ENCODE measurements around the gene ZDHHC14.
"Not testable (repeated sequence)": the region's sequence is repeated elsewhere in the genome, so short reads cannot be mapped to it uniquely, and the experiment has no call there.

ZDHHC14 gene

GRCh38 chr6:157406661-157407060 lies 25.7 kb downstream of the ZDHHC14 start:
- DNase-seq (ENCODE audit: low read depth): no peak

GRCh38 chr6:157407646-157408045 lies 26.7 kb downstream of the ZDHHC14 start:
- no peak for DNase-seq (ENCODE audit: low read depth)

- DNase-seq (ENCODE audit: low read depth): not testable (repeated sequence)
These were observed 27.4 kb downstream of the ZDHHC14 start for GRCh38 chr6:157408427-157408826.

- no peak for DNase-seq (ENCODE audit: low read depth)
These were observed 29.1 kb downstream of the ZDHHC14 start for GRCh38 chr6:157410045-157410444.

- no peak for DNase-seq (ENCODE audit: low read depth)
These were observed 30.4 kb downstream of the ZDHHC14 start for GRCh38 chr6:157411368-157411767.

GRCh38 chr6:157412791-157413190 lies 31.8 kb downstream of the ZDHHC14 start:
- DNase-seq (ENCODE audit: low read depth): no peak

GRCh38 chr6:157420497-157420896 lies 39.5 kb downstream of the ZDHHC14 start:
- DNase-seq (ENCODE audit: low read depth): no peak

GRCh38 chr6:157424491-157425020 lies 43.6 kb downstream of the ZDHHC14 start:
- DNase-seq (ENCODE audit: low read depth): no peak

- no peak for DNase-seq (ENCODE audit: low read depth)
These were observed 47.0 kb downstream of the ZDHHC14 start for GRCh38 chr6:157427969-157428368.

- DNase-seq (ENCODE audit: low read depth): no peak
These were observed 47.6 kb downstream of the ZDHHC14 start for GRCh38 chr6:157428427-157429202.

GRCh38 chr6:157429248-157429647 lies 48.3 kb downstream of the ZDHHC14 start:
- DNase-seq (ENCODE audit: low read depth): no peak

- no peak for DNase-seq (ENCODE audit: low read depth)
These were observed 49.8 kb downstream of the ZDHHC14 start for GRCh38 chr6:157430834-157431233.

- no peak for DNase-seq (ENCODE audit: low read depth)
These were observed 51.4 kb downstream of the ZDHHC14 start for GRCh38 chr6:157432231-157432891.

- no peak for DNase-seq (ENCODE audit: low read depth)
These were observed 51.9 kb downstream of the ZDHHC14 start for GRCh38 chr6:157432892-157433265.

- DNase-seq (ENCODE audit: low read depth): no peak
These were observed 52.7 kb downstream of the ZDHHC14 start for GRCh38 chr6:157433678-157434081.

GRCh38 chr6:157434349-157435033 lies 53.5 kb downstream of the ZDHHC14 start:
- no peak for DNase-seq (ENCODE audit: low read depth)

GRCh38 chr6:157436219-157436943 lies 55.4 kb downstream of the ZDHHC14 start:
- DNase-seq (ENCODE audit: low read depth): no peak

GRCh38 chr6:157436944-157437336 lies 56.0 kb downstream of the ZDHHC14 start:
- no peak for DNase-seq (ENCODE audit: low read depth)

GRCh38 chr6:157438611-157439111 lies 57.7 kb downstream of the ZDHHC14 start:
- no peak for DNase-seq (ENCODE audit: low read depth)

GRCh38 chr6:157440171-157440570 lies 59.2 kb downstream of the ZDHHC14 start:
- no peak for DNase-seq (ENCODE audit: low read depth)

GRCh38 chr6:157442291-157442690 lies 61.3 kb downstream of the ZDHHC14 start:
- DNase-seq (ENCODE audit: low read depth): no peak
